OCI-LY1 (cell line): ENCODE data around the gene CTSV.
"Not testable (repeated sequence)": the region's sequence is repeated elsewhere in the genome, so short reads cannot be mapped to it uniquely, and the experiment has no call there.

Experiments used
- H2AFZ ChIP-seq: fragments of 200-600 bp; sonication (generic), shearing (Covaris generic); 2 replicates; pipeline ENCODE4 v1.6.0; 2014; ENCODE audit warnings: antibody characterized with exemption, mild to moderate bottlenecking, low read length
- H3F3A ChIP-seq: fragments of 200-600 bp; sonication (generic), shearing (Covaris generic); 2 replicates; pipeline ENCODE4 v1.6.0; 2014; ENCODE audit warnings: mild to moderate bottlenecking, antibody characterized with exemption, low read length, moderate library complexity; ENCODE audit not compliant: insufficient read depth
- H3K27ac ChIP-seq: fragments of 200-600 bp; sonication (generic); 2 replicates; pipeline ENCODE4 v1.5.1; 2014; ENCODE audit warnings: low read length, mixed run types, mild to moderate bottlenecking, low read depth; ENCODE audit not compliant: poor library complexity, severe bottlenecking
- H3K27me3 ChIP-seq: fragments of 200-600 bp; sonication (generic); 2 replicates; pipeline ENCODE4 v1.6.0; 2014; ENCODE audit warnings: antibody characterized with exemption, mild to moderate bottlenecking, low read length, moderate library complexity; ENCODE audit not compliant: insufficient read depth
- H3K36me3 ChIP-seq: fragments of 200-600 bp; sonication (generic); 2 replicates; pipeline ENCODE4 v1.6.1; 2014; ENCODE audit warnings: mild to moderate bottlenecking, antibody characterized with exemption, low read length, moderate library complexity, mixed read lengths; ENCODE audit not compliant: insufficient read depth
- H3K4me1 ChIP-seq: fragments of 200-600 bp; sonication (generic); 2 replicates; pipeline ENCODE4 v1.5.1; 2014; ENCODE audit warnings: mild to moderate bottlenecking, low read length, moderate library complexity; ENCODE audit not compliant: insufficient read depth, severe bottlenecking
- H3K4me2 ChIP-seq: fragments of 200-600 bp; sonication (generic), shearing (Covaris generic); 2 replicates; pipeline ENCODE4 v1.6.1; 2014; ENCODE audit warnings: low read length
- H3K4me3 ChIP-seq: fragments of 200-600 bp; sonication (generic); 2 replicates; pipeline ENCODE4 v1.5.1; 2014; ENCODE audit warnings: low read length, low read depth, mild to moderate bottlenecking, mixed read lengths; ENCODE audit not compliant: poor library complexity, severe bottlenecking
- H3K79me2 ChIP-seq: fragments of 200-600 bp; shearing (Covaris generic); 2 replicates; pipeline ENCODE4 v1.6.1; 2016; ENCODE audit warnings: mixed run types, low read length, mixed read lengths; ENCODE audit not compliant: insufficient read depth
- H3K9ac ChIP-seq: fragments of 200-600 bp; sonication (generic), shearing (Covaris generic); 2 replicates; pipeline ENCODE4 v1.6.1; 2014; ENCODE audit warnings: mild to moderate bottlenecking, low read length, mixed read lengths
- H3K9me2 ChIP-seq: fragments of 200-600 bp; sonication (generic), shearing (Covaris generic); 2 replicates; pipeline ENCODE4 v1.6.1; 2014; ENCODE audit warnings: low read depth, mild to moderate bottlenecking, low read length, mixed read lengths
- H3K9me3 ChIP-seq: fragments of 200-600 bp; shearing (Covaris generic); 2 replicates; pipeline ENCODE4 v1.6.1; 2014; ENCODE audit warnings: low read length, mixed read lengths
- H4K20me1 ChIP-seq: fragments of 200-600 bp; sonication (generic), shearing (Covaris generic); 2 replicates; pipeline ENCODE4 v1.6.0; 2016; ENCODE audit warnings: mild to moderate bottlenecking, low read length; ENCODE audit not compliant: insufficient read depth
- EZH2 ChIP-seq: fragments of 200-600 bp; sonication (generic), shearing (Covaris generic); IDR thresholded peaks from 2 replicates; pipeline ENCODE4 v1.8.0; 2017; ENCODE audit warnings: borderline replicate concordance, mixed run types, mild to moderate bottlenecking, antibody characterized with exemption, low read length, moderate library complexity, mixed read lengths
- TF ChIP-seq, protein P1 (sequence below): fragments of 200-600 bp; sonication (generic), shearing (Covaris generic); IDR thresholded peaks from 2 replicates; pipeline ENCODE4 v1.5.1; 2017; ENCODE audit warnings: mild to moderate bottlenecking, antibody characterized with exemption, low read length, moderate library complexity, mixed read lengths

Gene CTSV

DNA sequence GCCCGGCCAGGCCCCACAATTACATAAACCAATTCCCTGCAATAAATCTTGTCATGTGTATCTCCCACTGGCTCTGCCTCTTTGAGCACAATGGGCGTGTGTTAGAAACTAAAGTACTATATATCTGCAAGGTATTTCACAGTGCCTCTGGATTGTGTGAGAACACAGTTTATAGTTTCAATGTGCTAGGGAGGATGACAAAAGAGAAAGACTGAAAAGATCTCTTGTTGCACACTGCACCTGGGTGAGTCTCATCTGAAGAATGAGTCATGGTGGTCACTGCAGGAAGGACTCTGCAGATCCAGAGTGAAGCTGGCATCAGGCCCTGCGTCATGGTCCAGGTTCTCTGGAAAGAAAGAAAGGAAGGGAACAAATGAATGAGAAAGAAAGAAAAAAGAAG is 20.7 kb upstream of the CTSV start:
- TF ChIP-seq, protein P1, sequence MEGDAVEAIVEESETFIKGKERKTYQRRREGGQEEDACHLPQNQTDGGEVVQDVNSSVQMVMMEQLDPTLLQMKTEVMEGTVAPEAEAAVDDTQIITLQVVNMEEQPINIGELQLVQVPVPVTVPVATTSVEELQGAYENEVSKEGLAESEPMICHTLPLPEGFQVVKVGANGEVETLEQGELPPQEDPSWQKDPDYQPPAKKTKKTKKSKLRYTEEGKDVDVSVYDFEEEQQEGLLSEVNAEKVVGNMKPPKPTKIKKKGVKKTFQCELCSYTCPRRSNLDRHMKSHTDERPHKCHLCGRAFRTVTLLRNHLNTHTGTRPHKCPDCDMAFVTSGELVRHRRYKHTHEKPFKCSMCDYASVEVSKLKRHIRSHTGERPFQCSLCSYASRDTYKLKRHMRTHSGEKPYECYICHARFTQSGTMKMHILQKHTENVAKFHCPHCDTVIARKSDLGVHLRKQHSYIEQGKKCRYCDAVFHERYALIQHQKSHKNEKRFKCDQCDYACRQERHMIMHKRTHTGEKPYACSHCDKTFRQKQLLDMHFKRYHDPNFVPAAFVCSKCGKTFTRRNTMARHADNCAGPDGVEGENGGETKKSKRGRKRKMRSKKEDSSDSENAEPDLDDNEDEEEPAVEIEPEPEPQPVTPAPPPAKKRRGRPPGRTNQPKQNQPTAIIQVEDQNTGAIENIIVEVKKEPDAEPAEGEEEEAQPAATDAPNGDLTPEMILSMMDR, result no peak
- no peak for TF ChIP-seq EZH2
- Histone ChIP-seq H3K4me1 (no peaks in the 10 kb centered on the region), H3K27ac (no peak overlapping the region), H3F3A (no peaks in the 10 kb centered on the region), H3K9me2 (no peaks in the 10 kb centered on the region), H3K79me2 (no peaks in the 10 kb centered on the region), H3K4me2 (no peak overlapping the region), H4K20me1 (no peaks in the 10 kb centered on the region), H2AFZ (no peak overlapping the region), H3K27me3 (no peaks in the 10 kb centered on the region), H3K36me3 (no peaks in the 10 kb centered on the region), H3K9ac (no peak overlapping the region), H3K9me3 (no peaks in the 10 kb centered on the region), H3K4me3 (no peak overlapping the region)

DNA sequence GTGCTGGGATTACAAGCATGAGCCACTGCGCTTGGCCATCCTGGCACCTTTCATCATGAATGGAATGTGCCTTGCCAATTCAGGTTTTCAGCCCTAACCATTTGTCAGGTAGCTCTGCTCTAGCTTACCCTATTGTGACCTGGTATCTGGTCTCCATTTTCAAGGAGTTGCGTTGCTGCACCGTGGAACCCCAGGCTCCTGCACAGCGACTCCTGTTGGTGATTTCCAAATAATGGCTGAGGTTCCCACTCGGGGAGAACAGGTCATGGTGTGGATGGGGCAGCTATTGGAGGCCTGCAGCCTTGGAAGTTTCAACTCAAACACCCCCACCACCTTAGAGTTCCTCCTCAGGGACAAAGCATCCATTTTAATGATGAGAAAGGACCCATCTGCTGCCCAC is 18.7 kb upstream of the CTSV start:
- Histone ChIP-seq H3K4me3 (no peak overlapping the region), H3K4me2 (no peak overlapping the region), H4K20me1 (no peaks in the 10 kb centered on the region), H3K36me3 (no peaks in the 10 kb centered on the region), H3K9me2 (no peaks in the 10 kb centered on the region), H3K27me3 (no peaks in the 10 kb centered on the region), H3K9me3 (no peaks in the 10 kb centered on the region), H2AFZ (no peak overlapping the region), H3K4me1 (no peaks in the 10 kb centered on the region), H3K79me2 (no peaks in the 10 kb centered on the region), H3K27ac (no peak overlapping the region), H3F3A (no peaks in the 10 kb centered on the region), H3K9ac (no peak overlapping the region)
- TF ChIP-seq, protein P1, result peak; percentile 17; the same call in 1 of the 2 replicates
- TF ChIP-seq EZH2, result no peak

DNA sequence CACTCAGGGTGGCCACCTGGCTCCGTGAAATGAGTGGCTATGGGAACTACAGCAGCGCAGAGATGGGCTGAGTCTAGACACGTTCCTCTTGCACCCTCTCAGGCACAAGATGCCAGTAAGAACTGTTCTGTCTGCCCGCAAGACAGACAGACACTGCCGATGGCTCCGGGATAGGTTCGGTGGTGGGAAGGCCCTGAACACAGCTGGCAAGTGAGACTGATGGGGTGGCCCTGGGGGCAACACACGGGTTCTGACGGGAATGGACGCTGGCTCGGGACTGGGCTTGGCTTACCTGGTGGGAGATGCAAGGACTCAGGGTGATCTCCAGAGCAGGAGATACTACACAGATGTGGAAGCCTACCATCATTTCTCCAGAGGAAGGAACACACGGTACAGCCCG is 16.9 kb upstream of the CTSV start:
- not testable (repeated sequence) for H3K9me2 ChIP-seq, H3K9ac ChIP-seq, H3K27ac ChIP-seq, H3F3A ChIP-seq, H3K27me3 ChIP-seq, H3K79me2 ChIP-seq, H2AFZ ChIP-seq, H3K4me2 ChIP-seq, H3K4me1 ChIP-seq, H4K20me1 ChIP-seq, H3K36me3 ChIP-seq, H3K4me3 ChIP-seq, H3K9me3 ChIP-seq

DNA sequence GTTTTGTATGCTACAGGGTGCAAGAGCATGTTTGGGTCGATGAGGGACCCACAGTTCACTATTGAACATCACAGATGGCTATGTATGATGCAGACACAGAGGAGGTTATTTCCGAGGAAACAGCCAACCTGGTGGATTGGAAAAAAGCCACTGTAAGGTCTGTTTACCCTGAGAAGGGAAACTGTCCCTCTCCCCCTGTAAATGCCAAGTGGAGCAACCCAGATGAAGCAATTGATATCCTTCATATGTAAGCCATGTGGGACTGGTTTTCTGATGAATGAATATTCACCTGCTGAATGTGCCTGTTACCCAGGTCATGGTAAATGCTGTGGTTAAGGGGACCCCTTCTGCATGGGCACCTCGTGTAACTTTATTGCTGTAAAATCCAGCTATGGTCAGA is 14.8 kb upstream of the CTSV start:
- Histone ChIP-seq H4K20me1 (no peaks in the 10 kb centered on the region), H3K27me3 (no peaks in the 10 kb centered on the region), H3K4me2 (no peak overlapping the region), H3K4me1 (no peaks in the 10 kb centered on the region), H3K36me3 (no peaks in the 10 kb centered on the region), H3K9ac (no peak overlapping the region), H3F3A (no peaks in the 10 kb centered on the region), H3K79me2 (no peaks in the 10 kb centered on the region), H3K9me3 (no peaks in the 10 kb centered on the region), H3K9me2 (no peaks in the 10 kb centered on the region), H3K27ac (no peak overlapping the region), H2AFZ (no peak overlapping the region), H3K4me3 (no peak overlapping the region)
- TF ChIP-seq EZH2, result no peak
- TF ChIP-seq, protein P1, result no peak
